Mesendoderm (in vitro differentiated cells): Measurements from ENCODE around the gene ERF.

Experiments used
- DNase-seq: peaks from one replicate; pipeline ENCODE4 v3.0.0; 2013
- H2AK5ac ChIP-seq: 2 replicates; pipeline ENCODE4 v1.6.1; 2013; ENCODE audit warnings: low read length, inconsistent platforms
- H2BK120ac ChIP-seq: 2 replicates; pipeline ENCODE4 v1.6.1; 2013; ENCODE audit warnings: low read depth, mild to moderate bottlenecking, low read length, moderate library complexity, mixed read lengths
- H2BK15ac ChIP-seq: replicated peaks from 2 replicates; pipeline ENCODE4 v1.6.1; 2013; ENCODE audit warnings: low read depth, mild to moderate bottlenecking, moderate library complexity
- H2BK5ac ChIP-seq: 2 replicates; pipeline ENCODE4 v1.6.1; 2013; ENCODE audit warnings: low read length, inconsistent platforms
- H3K18ac ChIP-seq: 2 replicates; pipeline ENCODE4 v1.6.1; 2013; ENCODE audit warnings: mild to moderate bottlenecking, low read length, mixed read lengths
- H3K23ac ChIP-seq: one replicate; pipeline ENCODE4 v1.6.1; 2013; ENCODE audit warnings: low read length
- H3K27ac ChIP-seq: 2 replicates; pipeline ENCODE4 v1.5.1; 2013; ENCODE audit warnings: low read depth, mild to moderate bottlenecking, inconsistent platforms, low read length, moderate library complexity
- H3K27me3 ChIP-seq: 2 replicates; pipeline ENCODE4 v1.6.1; 2013; ENCODE audit warnings: low read length, control low read depth, mild to moderate bottlenecking, inconsistent platforms; ENCODE audit not compliant: insufficient read depth, poor library complexity
- H3K36me3 ChIP-seq: 2 replicates; pipeline ENCODE4 v1.6.1; 2013; ENCODE audit warnings: low read length, inconsistent platforms; ENCODE audit not compliant: control insufficient read depth, insufficient read depth
- H3K4ac ChIP-seq: one replicate; pipeline ENCODE4 v1.6.1; 2013; ENCODE audit warnings: low read depth, mild to moderate bottlenecking, low read length, moderate library complexity
- H3K4me1 ChIP-seq: 2 replicates; pipeline ENCODE4 v1.6.1; 2013; ENCODE audit warnings: low read depth, low read length, inconsistent platforms; ENCODE audit not compliant: control insufficient read depth
- H3K4me2 ChIP-seq: 2 replicates; pipeline ENCODE4 v1.6.1; 2013; ENCODE audit warnings: low read length
- H3K4me3 ChIP-seq: 2 replicates; pipeline ENCODE4 v1.5.1; 2013; ENCODE audit warnings: mild to moderate bottlenecking, low read length
- H3K56ac ChIP-seq: one replicate; pipeline ENCODE4 v1.6.1; 2013; ENCODE audit warnings: low read length
- H3K79me1 ChIP-seq: 2 replicates; pipeline ENCODE4 v1.6.1; 2013; ENCODE audit warnings: low read length, inconsistent platforms
- H3K79me2 ChIP-seq: 2 replicates; pipeline ENCODE4 v1.6.1; 2013; ENCODE audit warnings: mild to moderate bottlenecking, low read length; ENCODE audit not compliant: control insufficient read depth, insufficient read depth
- H3K9ac ChIP-seq: 2 replicates; pipeline ENCODE4 v1.6.1; 2013; ENCODE audit warnings: low read length, inconsistent platforms
- H4K5ac ChIP-seq: one replicate; pipeline ENCODE4 v1.6.1; 2013; ENCODE audit warnings: low read length
- H4K8ac ChIP-seq: one replicate; pipeline ENCODE4 v1.6.1; 2013; ENCODE audit warnings: low read depth, mild to moderate bottlenecking, control low read depth, low read length, moderate library complexity
- WGBS: extraction: QIAGEN DNeasy Blood & Tissue Kit; methylation state at CpG from one replicate; pipeline ENCODE4 v1.1.7; 2013; ENCODE audit warnings: low lambda C conversion rate, missing lambda C conversion rate; ENCODE audit not compliant: insufficient coverage; ENCODE audit errors: extremely low coverage; 5-methylcytosine and 5-hydroxymethylcytosine counted together

Gene ERF

GRCh38 chr19:42200116-42200715, 54.7 kb downstream of the ERF start:
- H4K5ac ChIP-seq = no peak overlapping the region
- no peaks in the 10 kb centered on the region for H3K79me2 ChIP-seq
- no peak overlapping the region for H3K56ac ChIP-seq
- H3K9ac ChIP-seq = no peak overlapping the region
- no CpG with 5 or more reads among the region's 5 CpGs for WGBS
- no peaks in the 10 kb centered on the region for H3K27me3 ChIP-seq
- no peak overlapping the region for H2BK15ac ChIP-seq
- H3K36me3 ChIP-seq = peaks cover 9% of the 10 kb centered on the region
- no peak overlapping the region for H3K23ac ChIP-seq
- no peak overlapping the region for H3K4me2 ChIP-seq
- H3K4ac ChIP-seq = no peak overlapping the region
- H3K18ac ChIP-seq = no peak overlapping the region
- H4K8ac ChIP-seq = no peak overlapping the region
- H3K4me3 ChIP-seq = no peak overlapping the region
- H3K27ac ChIP-seq = no peak overlapping the region
- no peak overlapping the region for H2BK120ac ChIP-seq
- H3K79me1 ChIP-seq = peaks cover 17% of the 10 kb centered on the region
- no peak overlapping the region for H2AK5ac ChIP-seq
- H3K4me1 ChIP-seq = peaks cover 5% of the 10 kb centered on the region
- no peak overlapping the region for H2BK5ac ChIP-seq
- no peak for DNase-seq

- no peak overlapping the region for H2BK15ac ChIP-seq
- no peak overlapping the region for H2BK5ac ChIP-seq
- DNase-seq = peak; percentile 42
- no peak overlapping the region for H3K4ac ChIP-seq
- peaks cover 5% of the 10 kb centered on the region for H3K4me1 ChIP-seq
- peak overlapping the region; percentile 47 for H3K56ac ChIP-seq
- peaks cover 13% of the 10 kb centered on the region for H3K79me1 ChIP-seq
- no peaks in the 10 kb centered on the region for H3K27me3 ChIP-seq
- no peak overlapping the region for H2BK120ac ChIP-seq
- peak overlapping the region; percentile 17 for H3K23ac ChIP-seq
- no peak overlapping the region for H3K18ac ChIP-seq
- no peaks in the 10 kb centered on the region for H3K79me2 ChIP-seq
- no CpG with 5 or more reads among the region's 32 CpGs for WGBS
- no peak overlapping the region for H3K4me2 ChIP-seq
- H4K8ac ChIP-seq = no peak overlapping the region
- peak overlapping the region; percentile 54 for H3K27ac ChIP-seq
- no peak overlapping the region for H2AK5ac ChIP-seq
- no peak overlapping the region for H3K9ac ChIP-seq
- peaks cover 9% of the 10 kb centered on the region for H3K36me3 ChIP-seq
- H3K4me3 ChIP-seq = no peak overlapping the region
- H4K5ac ChIP-seq = no peak overlapping the region
Observed at GRCh38 chr19:42199440-42200115, 55.4 kb downstream of the ERF start.

- H3K27ac ChIP-seq = peak overlapping the region; percentile 22
- peaks cover 5% of the 10 kb centered on the region for H3K4me1 ChIP-seq
- H3K79me2 ChIP-seq = no peaks in the 10 kb centered on the region
- H2BK15ac ChIP-seq = no peak overlapping the region
- no peak overlapping the region for H3K4me2 ChIP-seq
- peak; percentile 86 for DNase-seq
- no peak overlapping the region for H3K4ac ChIP-seq
- H3K23ac ChIP-seq = no peak overlapping the region
- no peak overlapping the region for H4K8ac ChIP-seq
- no peak overlapping the region for H3K4me3 ChIP-seq
- no peak overlapping the region for H2BK120ac ChIP-seq
- H3K36me3 ChIP-seq = peaks cover 7% of the 10 kb centered on the region
- no peak overlapping the region for H2BK5ac ChIP-seq
- H4K5ac ChIP-seq = no peak overlapping the region
- WGBS = no CpG with 5 or more reads among the region's 7 CpGs
- no peak overlapping the region for H2AK5ac ChIP-seq
- peaks cover 13% of the 10 kb centered on the region for H3K79me1 ChIP-seq
- no peaks in the 10 kb centered on the region for H3K27me3 ChIP-seq
- H3K56ac ChIP-seq = peak overlapping the region; percentile 64
- peak overlapping the region; percentile 34 for H3K9ac ChIP-seq
- H3K18ac ChIP-seq = no peak overlapping the region
Observed at GRCh38 chr19:42198676-42199439, 56.1 kb downstream of the ERF start.
